ENCODE results near the gene OR10H2. TPM values are rescaled to one million over a fixed set of nuclear protein-coding genes. Genes with fewer than 3 reads are reported as not detected.

Gene OR10H2
- not detected for total RNA-seq

GRCh38 chr19:15727724-15728123 lies at the start of gene OR10H2:
Gene OR10H2 (plus strand): TSS chr19:15728024. CDS start chr19:15728044, 20 bp downstream.

GRCh38 chr19:15737722-15738121 lies 9.9 kb downstream of the OR10H2 start, which contains the start of gene OR10H3:
Gene OR10H3 (plus strand): TSS chr19:15737985. CDS start chr19:15741393, 3,408 bp downstream.

Other genes with a start within 250 kb of the OR10H2 start
- gene PGLYRP2, start 248.5 kb upstream of the OR10H2 start, total RNA-seq = not detected
- gene CYP4F22, start 219.5 kb upstream of the OR10H2 start, total RNA-seq = not detected
- not detected for gene CYP4F8, start 112.8 kb upstream of the OR10H2 start, total RNA-seq
- 0.71 TPM for gene CYP4F3, start 87.1 kb upstream of the OR10H2 start, total RNA-seq
- gene CYP4F12, start 54.9 kb upstream of the OR10H2 start, total RNA-seq = 1.8 TPM
- gene OR10H3, start 10.0 kb downstream of the OR10H2 start, total RNA-seq = not detected
- gene OR10H5, start 59.6 kb downstream of the OR10H2 start, total RNA-seq = not detected
- gene OR10H1, start 87.6 kb downstream of the OR10H2 start, total RNA-seq = not detected
- not detected for gene CYP4F2, start 170.1 kb downstream of the OR10H2 start, total RNA-seq
- not detected for gene CYP4F11, start 206.5 kb downstream of the OR10H2 start, total RNA-seq
- not detected for gene OR10H4, start 221.0 kb downstream of the OR10H2 start, total RNA-seq

All from camera-type eye (tissue), 1 donor.